Gastrocnemius medialis (tissue), 4 donors: ENCODE measurements around the gene VAC14. TPM values are rescaled to one million over a fixed set of nuclear protein-coding genes. Genes with fewer than 3 reads are reported as not detected.

ENCODE experiments used
- ATAC-seq, 2 donors: fragments of 150-250 bp; one replicate each; pipeline ENCODE4 v1.9.1; 2016
- DNase-seq, 2 donors: peaks; one replicate each; pipeline ENCODE4 v3.0.0-alpha.2; 2019
- H3K27ac ChIP-seq, 4 donors: fragments of 200-600 bp; sonication (generic); 1 replicate in 1 of 4; 2 replicates in 3 of 4; pipeline ENCODE4 v1.5.1; 2016 to 2018; ENCODE audit warnings: mild to moderate bottlenecking in 2 of 4, moderate library complexity in 1 of 4
- H3K27me3 ChIP-seq, 3 donors: fragments of 200-600 bp; sonication (generic) in 2 of 3; 1 replicate in 1 of 3; 2 replicates in 2 of 3; pipeline versions ENCODE4 v1.5.1 to v1.6.0; 2016 to 2019; ENCODE audit warnings: mild to moderate bottlenecking in 1 of 3, moderate library complexity in 1 of 3
- H3K36me3 ChIP-seq, 2 donors: fragments of 200-600 bp; sonication (generic) in 1 of 2; one replicate each; pipeline ENCODE4 v1.5.1; 2017 to 2018
- H3K4me1 ChIP-seq, 2 donors: fragments of 200-600 bp; sonication (generic) in 1 of 2; one replicate each; pipeline ENCODE4 v1.5.1; 2016 to 2017; ENCODE audit warnings: mild to moderate bottlenecking in 2 of 2
- H3K4me3 ChIP-seq, 4 donors: fragments of 200-600 bp; sonication (generic) in 3 of 4; 1 replicate in 1 of 4; 2 replicates in 3 of 4; pipeline ENCODE4 v1.5.1; 2016 to 2019; ENCODE audit warnings: mild to moderate bottlenecking in 2 of 4
- H3K9me3 ChIP-seq, 3 donors: fragments of 200-600 bp; sonication (generic) in 2 of 3; 1 replicate in 1 of 3; 2 replicates in 2 of 3; pipeline ENCODE4 v1.5.1; 2016 to 2019
- POLR2A ChIP-seq, 2 donors: fragments of 450-650 bp; IDR thresholded peaks; one replicate each; pipeline ENCODE4 v1.6.1; 2017; ENCODE audit warnings: antibody characterized with exemption in 2 of 2, mild to moderate bottlenecking in 2 of 2, moderate library complexity in 2 of 2
- in situ Hi-C, 4 donors: fragments of 200-750 bp; cut with MboI; loops; one replicate each; pipeline versions ENCODE4 v1.15.0 to v1.8.0; 2017; ENCODE audit warnings: low sequenced_read_pairs in 4 of 4
- intact Hi-C: fragments of 100-400 bp; cut with DNase I; formaldehyde crosslinking; loops from one replicate; pipeline ENCODE4 v1.15.1; 2023; ENCODE audit warnings: low total_unique reads
- total RNA-seq, 4 donors: library from RNA; depleted of rRNA; stranded (reverse); fragments of >200 nt; gene quantifications; one replicate each; pipeline versions ENCODE4 v1.1.0 to v1.2.3, GENCODE V29; 2016
- TF ChIP-seq, protein P1 (sequence below), 5 experiments: fragments of 450-650 bp in 3 of 5; fragments of 200-600 bp in 2 of 5; sonication (generic) in 2 of 5; IDR thresholded peaks in 4 of 5; conservative IDR thresholded peaks in 1 of 5; 1 replicate in 4 of 5; 2 replicates in 1 of 5; pipeline ENCODE4 v1.5.1; 2016 to 2019; ENCODE audit warnings: antibody characterized with exemption in 5 of 5, mild to moderate bottlenecking in 3 of 5, moderate library complexity in 3 of 5

The VAC14 gene
- total RNA-seq, 4 donors from 2014 or later, result 19.8 to 30.9 (median 27.0) TPM

DNA sequence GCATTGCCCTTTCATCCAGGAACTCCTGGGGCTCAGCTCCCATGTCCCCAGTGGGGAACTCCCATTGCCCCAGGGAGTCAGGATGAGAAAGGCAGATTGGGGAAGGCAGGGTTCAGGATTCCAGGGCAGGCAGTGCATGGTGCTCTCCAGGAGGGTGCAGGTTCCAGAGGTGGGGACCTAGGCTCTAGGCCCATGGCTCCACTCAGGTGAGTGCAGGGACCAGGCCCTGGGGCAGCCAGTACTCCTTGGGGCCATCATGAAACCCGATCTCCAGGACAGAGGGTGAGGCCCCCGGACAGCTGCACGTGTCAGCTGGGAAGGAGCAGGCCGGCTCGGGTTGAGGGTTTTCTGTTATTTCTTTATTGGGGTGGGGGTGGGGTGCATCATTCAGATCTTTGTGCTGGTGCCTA lies 113.9 kb downstream of the VAC14 start:
- ATAC-seq (peak; percentile 14 to 24), DNase-seq (peak; percentile 68 to 81)
- Histone ChIP-seq H3K4me1 (peaks cover 80 to 90% of the 10 kb centered on the region in 2 donors), H3K36me3 (no peaks in the 10 kb centered on the region), H3K27me3 (no peaks in the 10 kb centered on the region), H3K27ac (peak overlapping the region; percentile 88 to 97 (median 94)), H3K4me3 (no peak overlapping the region), H3K9me3 (no peaks in the 10 kb centered on the region)
- in situ Hi-C loops (loop anchor here in 2 of 4 donors (10.0 kb wide), 2 partner anchors 48 to 78 kb away; no protein-coding TSS in a partner anchor), intact Hi-C loops (loop anchor here (1.0 kb wide), 1 partner anchor 51 kb away; no protein-coding TSS in a partner anchor)
- no peak for TF ChIP-seq POLR2A (IDR thresholded peaks at IDR 0.05)
- TF ChIP-seq, protein P1, sequence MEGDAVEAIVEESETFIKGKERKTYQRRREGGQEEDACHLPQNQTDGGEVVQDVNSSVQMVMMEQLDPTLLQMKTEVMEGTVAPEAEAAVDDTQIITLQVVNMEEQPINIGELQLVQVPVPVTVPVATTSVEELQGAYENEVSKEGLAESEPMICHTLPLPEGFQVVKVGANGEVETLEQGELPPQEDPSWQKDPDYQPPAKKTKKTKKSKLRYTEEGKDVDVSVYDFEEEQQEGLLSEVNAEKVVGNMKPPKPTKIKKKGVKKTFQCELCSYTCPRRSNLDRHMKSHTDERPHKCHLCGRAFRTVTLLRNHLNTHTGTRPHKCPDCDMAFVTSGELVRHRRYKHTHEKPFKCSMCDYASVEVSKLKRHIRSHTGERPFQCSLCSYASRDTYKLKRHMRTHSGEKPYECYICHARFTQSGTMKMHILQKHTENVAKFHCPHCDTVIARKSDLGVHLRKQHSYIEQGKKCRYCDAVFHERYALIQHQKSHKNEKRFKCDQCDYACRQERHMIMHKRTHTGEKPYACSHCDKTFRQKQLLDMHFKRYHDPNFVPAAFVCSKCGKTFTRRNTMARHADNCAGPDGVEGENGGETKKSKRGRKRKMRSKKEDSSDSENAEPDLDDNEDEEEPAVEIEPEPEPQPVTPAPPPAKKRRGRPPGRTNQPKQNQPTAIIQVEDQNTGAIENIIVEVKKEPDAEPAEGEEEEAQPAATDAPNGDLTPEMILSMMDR (IDR thresholded peaks at IDR 0.05 in 4 of 5, conservative IDR thresholded peaks at IDR 0.05 in 1 of 5), result no peak

DNA sequence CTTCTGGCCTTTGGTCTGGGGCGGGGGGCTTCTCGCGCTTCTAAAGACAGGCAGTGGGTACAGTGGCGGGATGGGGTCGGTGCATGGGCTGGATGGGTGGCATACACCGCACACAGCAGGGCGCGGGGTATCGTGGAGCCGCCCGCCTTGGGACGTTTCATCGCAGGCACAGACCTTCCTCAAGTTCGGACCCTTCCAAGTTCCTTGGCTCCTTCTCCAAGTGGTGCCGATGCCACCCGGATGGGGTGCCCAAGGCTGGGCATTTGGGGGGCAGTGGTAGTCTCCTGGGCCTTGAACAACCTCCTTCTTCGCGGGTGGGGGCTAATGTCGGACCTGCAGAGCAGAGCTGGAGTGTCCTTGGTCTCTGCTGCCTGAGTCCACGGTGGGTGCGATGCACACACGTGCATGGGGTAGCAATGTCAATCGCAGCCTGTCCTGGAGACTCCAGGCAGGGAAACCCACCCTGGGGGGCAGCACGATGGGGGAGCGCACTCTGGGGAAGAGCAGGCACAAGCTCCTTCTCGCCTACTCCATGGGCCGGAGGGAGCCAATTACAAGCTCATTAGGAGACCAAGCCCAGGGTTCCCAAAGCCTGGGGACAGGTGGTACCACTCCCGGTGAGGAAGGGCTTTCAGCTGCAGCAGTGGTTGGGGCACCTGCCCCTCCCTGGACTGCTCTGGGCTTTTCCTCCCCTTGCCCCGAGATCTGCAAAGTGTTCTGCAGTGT lies 114.4 kb downstream of the VAC14 start:
- Histone ChIP-seq H3K4me3 (peak overlapping the region; percentile 31 to 73 (median 52)), H3K36me3 (no peaks in the 10 kb centered on the region), H3K4me1 (peaks cover 77 to 90% of the 10 kb centered on the region in 2 donors), H3K27me3 (no peaks in the 10 kb centered on the region), H3K9me3 (no peaks in the 10 kb centered on the region), H3K27ac (peak overlapping the region; percentile 88 to 97 (median 94))
- ATAC-seq (no peak), DNase-seq (peak in 1 of 2 donors; percentile 24)
- intact Hi-C loops, result loop anchor here (1.0 kb wide), 2 partner anchors 29 to 52 kb away; no protein-coding TSS in a partner anchor
- TF ChIP-seq POLR2A (IDR thresholded peaks at IDR 0.05), result no peak
- TF ChIP-seq, protein P1 (IDR thresholded peaks at IDR 0.05 in 4 of 5, conservative IDR thresholded peaks at IDR 0.05 in 1 of 5), result no peak
- in situ Hi-C loops, result loop anchor here in 2 of 4 donors (10.0 kb wide), 2 partner anchors 48 to 78 kb away; no protein-coding TSS in a partner anchor

DNA sequence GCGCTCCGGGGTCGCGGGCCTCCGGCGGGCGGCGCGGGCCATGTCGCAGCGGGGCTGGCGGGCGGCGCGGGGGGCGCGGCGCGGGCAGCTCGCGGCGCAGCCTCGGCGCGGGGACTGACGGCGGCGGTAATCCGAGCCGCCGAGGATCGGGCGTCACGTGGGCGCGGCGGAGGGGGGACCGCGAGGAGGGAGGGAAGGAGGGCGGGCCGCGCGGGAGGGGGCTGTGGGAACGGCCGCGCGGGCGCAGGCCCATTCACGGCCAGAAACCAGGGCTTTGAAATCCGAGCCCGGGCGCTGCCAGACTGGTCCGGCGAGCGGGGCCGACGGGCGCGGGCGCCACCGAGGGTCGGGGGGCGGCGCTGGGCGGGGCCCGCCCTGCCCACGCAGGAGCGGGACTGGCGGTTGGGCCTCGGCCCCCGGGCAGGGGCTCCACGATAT lies 115.0 kb downstream of the VAC14 start, which contains the start of gene MTSS2:
TSS of gene MTSS2 (minus strand) at position 116 of the 438 bp plus-strand sequence. CDS start 262 bp downstream, outside the sequence.
- TF ChIP-seq POLR2A (IDR thresholded peaks at IDR 0.05), result peak; percentile 83 to 89
- TF ChIP-seq, protein P1 (IDR thresholded peaks at IDR 0.05 in 4 of 5, conservative IDR thresholded peaks at IDR 0.05 in 1 of 5), result peak in 3 of 5 experiments; percentile 3 to 38 (median 29)
- ATAC-seq (peak; percentile 51 to 63), DNase-seq (peak; percentile 80 to 88)
- intact Hi-C loops (loop anchor here (1.0 kb wide), 1 partner anchor 29 kb away; no protein-coding TSS in a partner anchor), in situ Hi-C loops (loop anchor here in 2 of 4 donors (10.0 kb wide), 2 partner anchors 49 to 79 kb away; no protein-coding TSS in a partner anchor)
- Histone ChIP-seq H3K9me3 (no peaks in the 10 kb centered on the region), H3K27ac (peak within 1 kb of the TSS; percentile 88 to 97 (median 94)), H3K27me3 (no peaks in the 10 kb centered on the region), H3K4me1 (peaks cover 73 to 90% of the 10 kb centered on the region in 2 donors), H3K4me3 (peak within 1 kb of the TSS; percentile 70 to 80 (median 72)), H3K36me3 (no peaks in the 10 kb centered on the region)

DNA sequence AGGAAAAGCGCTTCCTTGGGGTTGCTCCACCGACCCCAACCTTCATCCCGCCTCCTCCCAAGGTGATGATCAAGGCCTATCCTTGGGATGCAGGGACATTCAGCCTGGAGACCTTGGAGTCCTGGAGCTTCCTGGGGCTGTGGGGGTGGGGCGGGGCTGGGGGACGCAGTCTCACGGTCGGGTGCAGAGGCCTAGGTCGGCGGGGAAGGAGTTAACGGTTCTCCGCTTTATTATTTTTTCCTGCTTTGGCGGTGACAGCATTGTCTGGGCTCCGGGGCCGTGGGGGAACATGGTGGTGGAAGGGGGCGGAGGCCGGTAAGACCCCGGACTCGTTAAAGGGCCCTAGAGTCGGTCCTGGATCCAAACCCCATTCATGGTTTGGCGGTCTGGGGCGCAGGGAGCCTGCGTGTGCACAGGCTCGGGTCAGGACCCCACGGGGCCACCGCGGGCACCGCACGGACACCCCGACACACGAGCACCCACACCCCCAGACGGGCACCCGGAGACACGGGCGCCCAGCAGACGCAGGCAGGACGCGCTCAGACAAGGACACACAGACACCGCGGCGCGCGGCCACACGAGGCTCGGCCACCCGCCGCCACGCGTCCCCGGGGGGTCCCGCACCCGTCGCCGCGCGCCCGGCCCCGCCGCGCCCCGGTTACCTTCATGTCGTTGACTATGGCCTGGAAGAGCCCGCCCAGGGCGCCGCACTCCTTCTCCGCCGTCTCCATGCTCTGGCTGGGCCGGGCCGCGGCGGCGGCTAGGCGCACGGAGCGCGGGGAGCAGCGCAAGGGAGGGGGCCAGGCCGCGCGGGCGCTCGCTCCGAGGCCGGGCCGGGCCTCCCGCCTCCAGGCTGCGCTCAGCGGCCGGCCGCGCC lies 115.7 kb downstream of the VAC14 start:
- Histone ChIP-seq H3K36me3 (no peaks in the 10 kb centered on the region), H3K27me3 (no peaks in the 10 kb centered on the region), H3K27ac (peak overlapping the region; percentile 50 to 88 (median 80)), H3K4me1 (peaks cover 67 to 86% of the 10 kb centered on the region in 2 donors), H3K4me3 (peak overlapping the region; percentile 70 to 80 (median 72)), H3K9me3 (no peaks in the 10 kb centered on the region)
- DNase-seq, result peak in 1 of 2 donors; percentile 26
- intact Hi-C loops, result no loop called here
- peak; percentile 8 to 16 for ATAC-seq
- in situ Hi-C loops, result loop anchor here in 2 of 4 donors (10.0 kb wide), 2 partner anchors 50 to 80 kb away; no protein-coding TSS in a partner anchor
- TF ChIP-seq, protein P1 (IDR thresholded peaks at IDR 0.05 in 4 of 5, conservative IDR thresholded peaks at IDR 0.05 in 1 of 5), result no peak
- no peak for TF ChIP-seq POLR2A (IDR thresholded peaks at IDR 0.05)
